ENCODE measurements around the gene TGFB1I1.

TGFB1I1 gene

DNA sequence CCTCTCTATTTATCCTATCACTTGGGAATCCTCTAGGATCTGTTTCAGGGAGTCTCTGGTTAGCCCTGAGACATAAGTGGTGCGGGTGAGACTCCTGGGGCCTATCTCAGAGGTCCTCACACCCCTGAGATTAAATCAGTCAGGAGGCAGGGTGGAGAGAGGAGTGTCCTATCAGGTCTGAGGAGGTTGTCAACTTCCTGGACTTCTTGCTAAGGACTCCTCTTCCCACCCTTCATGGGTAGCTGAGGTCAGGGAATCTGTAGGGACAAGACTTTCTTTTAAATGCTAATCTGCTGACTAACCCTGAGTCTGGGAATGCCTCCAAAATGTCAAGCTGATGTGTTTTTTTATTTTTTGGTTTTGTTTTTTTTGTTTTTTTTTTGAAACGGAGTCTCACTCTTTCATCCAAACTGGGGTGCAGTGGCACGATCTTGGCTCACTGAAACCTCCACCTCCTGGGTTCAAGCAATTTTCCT is 19.3 kb upstream of the TGFB1I1 start:
- no peaks in the 10 kb centered on the region for H3K36me3 ChIP-seq (ENCODE audit: insufficient read depth, low read length)
- peaks cover 56% of the 10 kb centered on the region for H3K4me1 ChIP-seq (ENCODE audit: control insufficient read depth, insufficient read depth, low read length, unreplicated experiment)
- peaks cover 28% of the 10 kb centered on the region for H3K79me2 ChIP-seq (ENCODE audit: control insufficient read depth, insufficient read depth, low read length, unreplicated experiment)
- peak overlapping the region; percentile 98 for H3K27ac ChIP-seq (ENCODE audit: low read depth, low read length)
- peak overlapping the region; percentile 66; the same call in 1 of the 2 replicates for H3K4me3 ChIP-seq (ENCODE audit: low read depth, low read length)
- peak overlapping the region; percentile 29 for H2AFZ ChIP-seq (ENCODE audit: low read length, unreplicated experiment)
- H3K27me3 ChIP-seq (ENCODE audit: insufficient read depth, low read length): no peaks in the 10 kb centered on the region

- H3K4me3 ChIP-seq (ENCODE audit: low read depth, low read length): peak overlapping the region; percentile 66
- no peak overlapping the region for H2AFZ ChIP-seq (ENCODE audit: low read length, unreplicated experiment)
- peaks cover 36% of the 10 kb centered on the region for H3K79me2 ChIP-seq (ENCODE audit: control insufficient read depth, insufficient read depth, low read length, unreplicated experiment)
- H3K27me3 ChIP-seq (ENCODE audit: insufficient read depth, low read length): no peaks in the 10 kb centered on the region
- H3K27ac ChIP-seq (ENCODE audit: low read depth, low read length): peak overlapping the region; percentile 98
- H3K36me3 ChIP-seq (ENCODE audit: insufficient read depth, low read length): no peaks in the 10 kb centered on the region
- peaks cover 58% of the 10 kb centered on the region for H3K4me1 ChIP-seq (ENCODE audit: control insufficient read depth, insufficient read depth, low read length, unreplicated experiment)
These were observed 18.4 kb upstream of the TGFB1I1 start for GRCh38 chr16:31453255-31454204.

DNA sequence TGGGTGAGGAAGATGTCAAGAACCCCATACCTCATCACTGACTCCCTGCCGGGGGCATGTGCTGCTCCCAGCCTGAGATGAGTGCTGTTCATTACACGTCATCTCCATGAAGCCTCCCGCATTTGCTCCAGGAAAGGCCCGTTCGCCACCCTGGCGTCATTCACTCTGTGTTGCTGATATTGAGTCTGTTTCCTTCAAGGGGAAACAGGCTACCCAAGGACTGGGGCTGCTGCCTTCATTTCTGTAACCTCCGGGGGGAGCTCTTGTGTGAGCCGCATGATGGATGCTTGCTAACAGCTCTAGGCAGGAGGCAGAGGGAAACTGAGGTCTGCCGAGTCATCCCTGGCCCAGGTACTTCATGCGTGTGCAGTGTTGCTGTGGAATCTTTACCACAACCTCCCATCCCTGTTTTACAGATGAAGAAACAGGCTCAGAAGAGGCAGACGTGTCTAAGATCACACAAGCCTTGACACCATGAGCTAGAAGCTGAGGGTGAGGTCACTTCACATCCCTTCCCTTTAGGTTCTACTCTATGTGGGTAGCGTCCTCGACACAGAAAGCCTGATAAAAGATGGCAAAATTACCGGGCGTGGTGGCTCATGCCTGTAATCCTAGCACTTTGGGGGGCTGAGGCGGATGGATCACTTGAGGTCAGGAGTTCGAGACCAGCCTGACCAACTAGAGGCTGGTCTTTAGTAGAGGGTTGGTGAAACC is 16.2 kb upstream of the TGFB1I1 start:
- H3K4me1 ChIP-seq (ENCODE audit: control insufficient read depth, insufficient read depth, low read length, unreplicated experiment): peaks cover 64% of the 10 kb centered on the region
- no peak overlapping the region for H2AFZ ChIP-seq (ENCODE audit: low read length, unreplicated experiment)
- H3K79me2 ChIP-seq (ENCODE audit: control insufficient read depth, insufficient read depth, low read length, unreplicated experiment): peaks cover 37% of the 10 kb centered on the region
- peak overlapping the region; percentile 19; the same call in 1 of the 2 replicates for H3K27ac ChIP-seq (ENCODE audit: low read depth, low read length)
- H3K4me3 ChIP-seq (ENCODE audit: low read depth, low read length): peak overlapping the region; percentile 4; the same call in 1 of the 2 replicates
- no peaks in the 10 kb centered on the region for H3K27me3 ChIP-seq (ENCODE audit: insufficient read depth, low read length)
- no peaks in the 10 kb centered on the region for H3K36me3 ChIP-seq (ENCODE audit: insufficient read depth, low read length)

DNA sequence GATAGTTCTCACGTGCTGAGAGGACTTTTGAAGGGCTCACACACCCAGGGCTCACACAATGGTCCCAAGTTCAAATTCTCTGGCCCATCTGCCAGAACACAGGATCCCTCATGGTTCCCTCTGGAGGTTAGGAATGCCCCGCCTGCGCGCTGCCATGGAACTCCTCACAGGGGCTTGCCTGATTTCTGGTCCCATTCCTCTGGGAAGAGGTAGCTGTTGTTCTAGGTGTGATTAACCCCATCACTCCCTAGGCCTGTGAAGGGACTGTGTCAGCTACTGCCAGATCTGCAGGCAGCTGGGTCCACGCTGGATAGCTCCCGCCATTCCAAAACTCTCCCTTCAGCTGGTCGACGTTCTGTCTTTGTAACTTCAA is 15.0 kb upstream of the TGFB1I1 start:
- Histone ChIP-seq H3K27me3 (ENCODE audit: insufficient read depth, low read length) (no peaks in the 10 kb centered on the region), H3K79me2 (ENCODE audit: control insufficient read depth, insufficient read depth, low read length, unreplicated experiment) (peaks cover 41% of the 10 kb centered on the region), H3K27ac (ENCODE audit: low read depth, low read length) (no peak overlapping the region), H3K36me3 (ENCODE audit: insufficient read depth, low read length) (no peaks in the 10 kb centered on the region), H3K4me1 (ENCODE audit: control insufficient read depth, insufficient read depth, low read length, unreplicated experiment) (peaks cover 57% of the 10 kb centered on the region), H2AFZ (ENCODE audit: low read length, unreplicated experiment) (no peak overlapping the region), H3K4me3 (ENCODE audit: low read depth, low read length) (peak overlapping the region; percentile 84)

GRCh38 chr16:31458073-31458843 is 13.7 kb upstream of the TGFB1I1 start:
- H3K79me2 ChIP-seq (ENCODE audit: control insufficient read depth, insufficient read depth, low read length, unreplicated experiment): peaks cover 41% of the 10 kb centered on the region
- H3K4me1 ChIP-seq (ENCODE audit: control insufficient read depth, insufficient read depth, low read length, unreplicated experiment): peaks cover 46% of the 10 kb centered on the region

DNA sequence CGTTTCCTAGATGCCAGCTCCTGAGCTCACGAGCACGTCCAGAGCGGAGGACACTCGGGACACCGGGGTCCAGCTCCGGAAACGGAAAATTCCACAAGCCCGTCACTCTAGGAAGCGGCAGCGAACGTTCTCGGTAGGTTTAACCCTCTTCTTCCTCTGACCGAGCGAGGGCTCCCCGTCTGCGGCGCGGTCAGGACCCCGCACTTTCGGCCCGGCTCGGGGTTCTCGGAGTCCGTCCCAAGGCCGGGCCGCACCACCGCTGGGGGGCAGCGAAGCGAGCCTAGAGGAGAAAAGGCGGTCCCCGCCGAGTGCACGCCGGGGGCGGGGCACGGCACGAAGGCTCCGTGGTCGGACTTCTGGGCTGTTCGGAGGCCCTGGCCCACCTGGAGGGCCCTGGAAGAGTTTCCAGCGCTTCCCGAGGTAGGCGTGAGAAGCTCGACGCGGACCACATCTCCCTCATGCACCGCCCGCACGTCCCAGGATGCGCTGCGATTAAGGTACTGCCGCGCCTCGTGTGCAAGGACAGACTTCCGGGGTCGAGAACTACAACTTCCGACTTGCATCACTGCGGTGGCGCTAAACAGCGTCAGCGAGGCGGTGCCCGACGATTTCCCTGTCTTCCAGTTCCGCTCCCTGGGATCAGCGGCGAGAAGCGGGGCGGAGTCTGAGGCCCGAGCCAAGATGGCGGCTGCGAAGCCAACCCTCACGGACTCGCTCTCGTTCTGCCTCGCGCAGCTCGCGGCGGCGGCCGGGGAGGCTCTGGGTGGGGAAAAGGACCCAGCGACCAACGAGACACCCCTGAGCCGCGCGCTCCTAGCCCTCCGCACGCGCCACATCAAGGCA is 12.9 kb upstream of the TGFB1I1 start, which contains the start of gene ARMC5:
Gene ARMC5, plus strand, starts transcription at position 658 of the 843 bp plus-strand sequence. Its CDS starts 24 bp downstream, at position 682.
- Histone ChIP-seq H3K27me3 (ENCODE audit: insufficient read depth, low read length) (no peaks in the 10 kb centered on the region), H3K79me2 (ENCODE audit: control insufficient read depth, insufficient read depth, low read length, unreplicated experiment) (peaks cover 41% of the 10 kb centered on the region), H3K36me3 (ENCODE audit: insufficient read depth, low read length) (no peaks in the 10 kb centered on the region), H2AFZ (ENCODE audit: low read length, unreplicated experiment) (peak within 1 kb of the TSS; percentile 9), H3K4me1 (ENCODE audit: control insufficient read depth, insufficient read depth, low read length, unreplicated experiment) (peaks cover 40% of the 10 kb centered on the region), H3K4me3 (ENCODE audit: low read depth, low read length) (peak within 1 kb of the TSS; percentile 84), H3K27ac (ENCODE audit: low read depth, low read length) (peak within 1 kb of the TSS; percentile 90)

More at GRCh38 chr16:31458073-31458843, 13.7 kb upstream of the TGFB1I1 start:
- Histone ChIP-seq H3K4me3 (ENCODE audit: low read depth, low read length) (peak overlapping the region; percentile 84), H3K36me3 (ENCODE audit: insufficient read depth, low read length) (no peaks in the 10 kb centered on the region), H3K27me3 (ENCODE audit: insufficient read depth, low read length) (no peaks in the 10 kb centered on the region), H3K27ac (ENCODE audit: low read depth, low read length) (peak overlapping the region; percentile 90), H2AFZ (ENCODE audit: low read length, unreplicated experiment) (peak overlapping the region; percentile 9)

DNA sequence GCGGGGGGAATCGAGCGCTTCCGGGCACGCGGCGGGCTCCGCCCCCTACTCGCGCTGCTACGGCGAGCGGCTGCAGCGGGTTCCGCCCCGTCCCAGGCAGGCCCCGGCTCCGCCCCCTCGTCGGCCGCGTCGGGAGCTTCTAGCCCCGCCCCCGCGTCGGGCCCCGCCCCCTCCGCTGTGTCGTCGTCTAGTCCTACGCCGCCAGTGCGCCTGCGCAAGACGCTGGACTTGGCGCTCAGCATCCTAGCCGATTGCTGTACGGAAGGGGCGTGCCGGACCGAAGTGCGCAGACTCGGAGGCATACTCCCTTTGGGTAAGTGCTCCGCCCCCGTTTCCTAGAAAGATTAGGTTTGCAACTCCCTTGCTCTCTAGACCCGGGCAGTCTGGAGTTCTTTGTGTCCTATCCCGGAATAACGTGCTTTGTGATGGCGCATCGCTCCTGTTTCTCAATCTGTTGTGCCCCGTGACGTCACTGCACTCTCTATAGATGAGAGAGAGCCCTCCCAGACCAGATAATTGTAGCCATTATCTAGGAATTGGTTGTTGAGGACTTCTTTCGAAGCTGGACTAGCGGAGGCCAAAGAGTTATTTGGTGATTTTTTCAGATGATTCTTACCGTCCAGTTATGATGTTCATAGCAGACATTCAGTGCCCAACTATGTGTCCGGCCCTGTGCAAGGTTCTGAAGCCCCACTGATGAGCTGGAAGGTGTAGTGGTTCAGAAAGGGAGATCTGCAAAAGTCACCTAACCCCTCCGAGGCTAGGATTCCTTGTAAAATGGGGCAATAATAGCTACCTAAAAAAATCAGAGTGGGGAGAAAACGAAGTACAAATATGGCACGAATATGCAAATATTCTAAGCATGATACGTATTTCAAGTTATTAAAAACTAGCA is 12.0 kb upstream of the TGFB1I1 start:
- H3K4me3 ChIP-seq (ENCODE audit: low read depth, low read length): peak overlapping the region; percentile 84
- no peaks in the 10 kb centered on the region for H3K27me3 ChIP-seq (ENCODE audit: insufficient read depth, low read length)
- peaks cover 40% of the 10 kb centered on the region for H3K79me2 ChIP-seq (ENCODE audit: control insufficient read depth, insufficient read depth, low read length, unreplicated experiment)
- peak overlapping the region; percentile 90 for H3K27ac ChIP-seq (ENCODE audit: low read depth, low read length)
- no peak overlapping the region for H2AFZ ChIP-seq (ENCODE audit: low read length, unreplicated experiment)
- H3K4me1 ChIP-seq (ENCODE audit: control insufficient read depth, insufficient read depth, low read length, unreplicated experiment): peaks cover 33% of the 10 kb centered on the region
- no peaks in the 10 kb centered on the region for H3K36me3 ChIP-seq (ENCODE audit: insufficient read depth, low read length)

DNA sequence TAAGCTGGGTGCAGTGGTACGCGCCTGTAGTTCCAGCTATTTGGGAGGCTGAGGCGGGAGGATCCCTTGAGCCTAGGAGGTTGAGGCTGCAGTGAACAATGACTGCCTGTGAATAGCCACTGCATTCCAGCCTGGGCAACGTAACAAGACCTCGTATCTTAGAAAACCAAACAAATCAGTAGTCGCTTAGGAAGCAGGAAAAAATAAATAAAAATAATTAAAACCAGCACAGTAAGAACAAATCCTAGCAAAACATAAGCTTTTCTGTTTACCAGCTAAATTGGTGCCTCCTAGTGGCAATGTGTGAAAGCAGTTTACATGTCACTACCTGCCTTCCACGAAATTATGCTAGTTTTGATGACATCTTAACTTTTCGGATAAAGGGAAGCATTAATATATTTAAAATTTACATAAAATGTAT is 11.4 kb upstream of the TGFB1I1 start:
- H3K4me3 ChIP-seq (ENCODE audit: low read depth, low read length): peak overlapping the region; percentile 77
- peaks cover 27% of the 10 kb centered on the region for H3K4me1 ChIP-seq (ENCODE audit: control insufficient read depth, insufficient read depth, low read length, unreplicated experiment)
- peak overlapping the region; percentile 90 for H3K27ac ChIP-seq (ENCODE audit: low read depth, low read length)
- no peak overlapping the region for H2AFZ ChIP-seq (ENCODE audit: low read length, unreplicated experiment)
- H3K27me3 ChIP-seq (ENCODE audit: insufficient read depth, low read length): no peaks in the 10 kb centered on the region
- H3K36me3 ChIP-seq (ENCODE audit: insufficient read depth, low read length): no peaks in the 10 kb centered on the region
- H3K79me2 ChIP-seq (ENCODE audit: control insufficient read depth, insufficient read depth, low read length, unreplicated experiment): peaks cover 33% of the 10 kb centered on the region

Measured in ACC112 (cell line).